HG03442 (cell line): ENCODE results near the gene DCD.
A peak's percentile ranks its signal among the peaks of the same experiment; 100 is the strongest.
"Not testable (repeated sequence)": the region's sequence is repeated elsewhere in the genome, so short reads cannot be mapped to it uniquely, and the experiment has no call there.

Source experiments
- ATAC-seq: cut with Tn5 transposase; IDR thresholded peaks from one replicate; pipeline ENCODE4 v1.9.1; 2021; ENCODE audit warnings: mild to moderate bottlenecking, moderate library complexity; ENCODE audit not compliant: unreplicated experiment

DCD gene

GRCh38 chr12:54648265-54648664, at the start of gene DCD:
Gene DCD, minus strand, starts transcription at chr12:54648365. Its CDS starts 62 bp downstream, at chr12:54648303.
- no peak for ATAC-seq

GRCh38 chr12:54697851-54698250, 49.7 kb upstream of the DCD start:
- no peak for ATAC-seq

- ATAC-seq = no peak
Measured at GRCh38 chr12:54692353-54692752, 44.2 kb upstream of the DCD start.

GRCh38 chr12:54689984-54690383, 41.8 kb upstream of the DCD start:
- no peak for ATAC-seq

GRCh38 chr12:54689034-54689372, 40.8 kb upstream of the DCD start:
- ATAC-seq = no peak

- no peak for ATAC-seq
Measured at GRCh38 chr12:54688309-54689033, 40.3 kb upstream of the DCD start.

GRCh38 chr12:54684636-54685630, 36.8 kb upstream of the DCD start:
- ATAC-seq = no peak

GRCh38 chr12:54683398-54683797, 35.2 kb upstream of the DCD start:
- ATAC-seq = no peak

GRCh38 chr12:54682674-54683073, 34.5 kb upstream of the DCD start:
- no peak for ATAC-seq

GRCh38 chr12:54680374-54680773, 32.2 kb upstream of the DCD start:
- peak; percentile 87 for ATAC-seq

- no peak for ATAC-seq
Measured at GRCh38 chr12:54678131-54678530, 30.0 kb upstream of the DCD start.

- no peak for ATAC-seq
Measured at GRCh38 chr12:54667945-54668344, 19.8 kb upstream of the DCD start.

GRCh38 chr12:54666008-54666407, 17.8 kb upstream of the DCD start:
- ATAC-seq = no peak

GRCh38 chr12:54665022-54665635, 17.0 kb upstream of the DCD start:
- not testable (repeated sequence) for ATAC-seq

GRCh38 chr12:54663603-54664002, 15.4 kb upstream of the DCD start:
- no peak for ATAC-seq

- no peak for ATAC-seq
Measured at GRCh38 chr12:54662026-54662425, 13.9 kb upstream of the DCD start.

- ATAC-seq = no peak
Measured at GRCh38 chr12:54661048-54661447, 12.9 kb upstream of the DCD start.

- ATAC-seq = no peak
Measured at GRCh38 chr12:54660320-54660962, 12.3 kb upstream of the DCD start.

- ATAC-seq = peak; percentile 72
Measured at GRCh38 chr12:54658306-54659264, 10.4 kb upstream of the DCD start.

- no peak for ATAC-seq
Measured at GRCh38 chr12:54657105-54657607, 9.0 kb upstream of the DCD start.
